Fibroblast of skin of right biceps (primary cell): ENCODE measurements around the gene FUT8.

Source experiments
- DNase-seq: peaks from one replicate; pipeline ENCODE4 v3.0.0-alpha.2; 2013

Gene FUT8

DNA sequence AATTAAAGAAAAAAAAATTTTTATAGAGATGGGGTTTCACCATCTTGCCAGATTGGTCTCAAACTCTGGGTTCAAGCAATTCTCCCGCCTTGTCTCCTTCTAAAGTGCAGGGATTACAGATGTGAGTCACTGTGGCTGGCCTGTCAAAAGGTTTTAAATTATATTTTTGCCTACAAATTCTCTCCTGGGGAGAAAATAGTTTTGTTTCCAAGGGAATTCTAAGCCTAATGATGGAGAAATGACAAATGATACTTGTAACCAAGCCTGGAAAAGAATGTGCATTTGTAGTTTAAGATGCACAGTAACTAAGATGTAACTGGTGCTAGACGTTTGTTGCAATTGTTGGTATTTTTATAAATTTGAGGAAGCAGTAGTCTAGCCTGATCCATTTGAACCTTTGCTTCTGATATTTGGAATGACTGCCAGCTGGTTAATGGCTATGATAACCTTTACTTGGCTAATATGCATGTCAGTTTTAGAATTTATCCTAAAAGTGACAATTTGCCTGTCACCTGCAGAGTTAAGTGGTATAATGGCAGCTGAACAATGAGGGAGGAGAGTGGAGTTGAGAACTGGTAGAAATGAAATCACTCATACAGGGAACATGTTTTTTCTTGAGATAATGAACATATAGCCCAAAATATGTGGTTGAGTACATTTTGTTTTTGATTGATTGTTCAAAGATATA is 148.0 kb downstream of the FUT8 start:
- DNase-seq: peak; percentile 67

DNA sequence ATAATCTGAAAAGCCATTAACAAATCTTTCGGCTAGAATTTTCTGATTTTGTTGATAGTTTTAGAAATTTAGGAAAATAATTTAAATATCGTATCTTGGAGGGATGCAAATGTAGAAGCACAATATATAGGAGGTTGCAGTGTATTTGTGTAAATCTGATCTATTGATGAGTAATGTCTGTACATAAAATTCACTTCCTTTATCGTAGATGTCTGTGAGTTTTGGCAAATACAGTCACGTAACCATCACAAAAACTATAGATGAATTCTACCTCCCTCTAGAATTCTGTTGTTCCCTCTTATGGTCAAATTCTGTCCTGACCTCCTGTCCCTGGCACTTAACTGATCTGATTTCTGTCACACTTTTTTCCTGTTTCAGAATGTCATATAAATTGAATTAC is 151.8 kb downstream of the FUT8 start:
- DNase-seq: no peak

DNA sequence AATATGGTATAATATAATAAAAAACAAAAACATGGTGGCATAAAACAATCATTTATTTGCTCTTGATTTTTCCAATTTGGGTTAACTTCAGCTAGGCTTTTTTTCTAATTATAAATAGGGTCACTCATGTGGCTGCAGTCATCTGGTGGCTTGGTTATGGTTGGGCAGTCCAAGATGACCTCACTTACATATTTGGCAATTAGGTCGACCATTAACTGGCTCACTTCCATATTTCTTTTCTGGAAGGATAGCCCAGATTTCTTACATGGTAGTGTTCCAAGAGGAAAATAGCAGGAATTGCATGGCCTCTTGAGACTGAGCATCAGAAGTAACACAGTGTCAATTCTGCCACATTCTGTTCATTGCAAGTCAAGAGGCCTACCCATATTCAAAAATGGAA is 153.4 kb downstream of the FUT8 start:
- DNase-seq: peak; percentile 23

GRCh38 chr14:65566820-65567522 is 154.4 kb downstream of the FUT8 start:
- no peak for DNase-seq

DNA sequence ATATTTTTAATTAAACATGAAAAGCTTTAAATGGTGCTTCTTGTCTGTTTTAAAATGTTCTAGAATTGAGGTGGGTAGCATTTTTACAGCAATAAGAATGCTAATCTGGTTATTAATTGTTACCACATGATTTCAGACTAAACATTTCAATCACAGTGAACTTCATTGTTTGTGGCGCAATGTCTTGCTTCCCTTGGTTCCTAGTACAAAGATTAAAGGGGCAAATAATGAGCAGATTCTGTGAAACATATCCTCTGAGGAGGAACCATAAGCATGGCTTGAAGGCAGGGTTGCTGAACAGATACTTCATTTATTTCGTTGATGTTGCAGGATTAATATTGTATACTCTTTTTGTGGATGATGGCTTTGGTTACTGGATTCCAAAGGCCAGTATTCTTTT is 162.1 kb downstream of the FUT8 start:
- DNase-seq: no peak

- no peak for DNase-seq
These were observed 162.9 kb downstream of the FUT8 start for GRCh38 chr14:65575389-65575788.

DNA sequence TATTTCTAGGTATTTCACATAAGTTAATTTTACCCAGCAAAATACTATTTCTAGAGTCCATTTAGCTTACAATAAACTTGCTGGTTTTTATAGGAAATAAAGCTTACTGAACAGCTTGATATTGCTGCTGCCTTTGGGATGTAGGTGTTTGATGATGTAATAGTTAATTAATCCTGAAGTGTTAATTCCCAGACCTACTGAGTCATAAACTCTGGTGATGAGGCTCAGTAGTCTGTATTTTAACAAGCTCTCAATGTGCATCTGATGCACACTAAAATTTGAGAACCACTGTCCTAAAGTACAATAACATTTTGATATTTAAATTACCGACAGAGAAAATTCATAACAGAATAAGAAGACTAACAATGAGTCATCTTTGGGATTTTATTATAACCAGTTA is 168.4 kb downstream of the FUT8 start:
- DNase-seq: no peak

DNA sequence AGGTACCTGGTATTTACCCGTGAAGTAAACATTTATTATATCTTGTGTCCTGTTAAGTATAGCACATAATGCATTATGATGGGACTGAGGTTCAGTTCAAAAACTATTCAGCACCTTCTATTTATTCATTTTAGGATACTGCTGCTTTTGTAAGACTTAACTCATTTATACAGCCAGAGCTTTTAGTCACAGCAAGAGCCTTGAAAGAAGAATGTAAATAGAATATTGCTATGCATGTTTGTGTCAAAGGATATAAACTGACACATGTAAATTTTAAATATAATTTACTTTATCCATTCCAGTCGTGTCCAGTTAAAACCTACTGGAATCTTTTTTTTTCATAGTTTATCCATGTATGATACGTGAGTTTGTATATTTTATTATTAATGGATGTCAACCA is 168.8 kb downstream of the FUT8 start:
- DNase-seq: no peak

DNA sequence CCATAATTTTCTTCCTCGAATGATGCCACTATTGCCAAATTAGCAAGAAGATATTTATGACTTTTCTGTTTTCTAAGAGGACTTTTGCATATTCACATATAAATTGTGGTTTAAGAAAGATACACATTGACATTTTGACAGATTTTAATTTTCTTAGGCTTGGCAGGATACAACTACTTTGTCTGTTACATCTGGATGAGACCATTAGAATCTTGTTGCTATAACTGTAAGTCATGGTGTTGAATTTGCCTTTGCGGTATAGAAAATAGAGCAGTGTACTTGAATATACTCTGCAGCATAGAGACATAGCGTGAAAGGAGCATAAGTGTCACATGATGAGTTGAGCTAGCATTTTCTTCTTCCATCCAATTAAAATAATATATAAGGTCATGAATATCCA is 169.3 kb downstream of the FUT8 start:
- DNase-seq: no peak

DNA sequence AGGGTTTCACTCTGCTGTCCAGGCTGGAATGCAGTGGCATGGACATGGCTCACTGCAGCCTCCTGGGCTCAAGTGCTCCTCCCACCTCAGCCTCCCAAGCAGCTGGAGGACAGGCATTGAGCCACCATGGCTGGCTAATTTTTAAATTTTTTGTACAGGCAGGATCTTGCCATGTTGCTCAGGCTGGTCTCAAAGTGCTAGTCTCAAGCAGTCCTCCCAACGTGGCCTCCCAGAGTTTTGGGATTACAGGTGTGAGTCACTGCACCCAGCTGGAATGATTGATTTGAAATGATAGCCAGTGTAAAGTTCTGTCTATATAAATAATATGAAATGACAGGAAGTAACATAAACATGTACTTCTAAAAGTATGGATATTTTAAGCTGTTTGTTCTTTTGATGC is 172.7 kb downstream of the FUT8 start:
- no peak for DNase-seq

GRCh38 chr14:65588426-65589140 is 176.1 kb downstream of the FUT8 start:
- DNase-seq: no peak

DNA sequence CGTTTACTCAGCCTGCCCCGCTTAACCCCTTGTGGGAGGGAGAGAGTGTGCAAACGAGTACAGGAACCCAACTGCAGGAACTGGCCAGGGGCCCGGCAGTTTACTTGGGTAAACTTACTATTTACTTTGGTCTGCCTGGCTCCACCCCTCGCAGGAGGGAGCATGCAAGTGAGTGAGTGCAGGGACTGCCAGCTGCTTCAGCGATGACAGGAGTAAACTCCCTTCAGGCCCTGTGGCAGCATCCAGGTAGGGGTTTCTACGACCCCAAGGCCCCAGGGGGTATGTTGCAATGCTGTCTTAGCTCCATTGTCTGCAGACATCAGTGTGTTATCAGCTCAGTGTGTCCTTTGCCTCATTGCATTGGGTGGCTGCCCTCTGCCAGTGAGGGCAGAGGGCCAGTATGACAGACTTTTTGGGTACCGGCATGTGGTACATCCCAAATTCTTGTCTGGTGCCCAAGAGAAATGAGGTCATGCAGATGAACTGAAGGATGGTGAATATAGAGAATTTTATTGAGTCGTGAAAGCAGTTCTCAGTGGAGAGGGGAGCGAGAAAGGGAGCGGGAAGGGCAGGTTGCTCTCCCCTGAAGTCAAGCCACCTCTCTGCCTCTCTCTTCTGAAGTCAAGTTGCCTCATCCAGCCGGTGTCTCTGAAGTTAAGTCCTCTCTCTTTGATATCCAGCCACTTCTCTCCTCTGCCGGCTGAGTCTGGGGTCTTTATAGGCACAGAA is 181.8 kb downstream of the FUT8 start:
- no peak for DNase-seq

- no peak for DNase-seq
These were observed 182.3 kb downstream of the FUT8 start for GRCh38 chr14:65594882-65595237.

GRCh38 chr14:65599375-65599774 is 186.8 kb downstream of the FUT8 start:
- peak; percentile 60 for DNase-seq

DNA sequence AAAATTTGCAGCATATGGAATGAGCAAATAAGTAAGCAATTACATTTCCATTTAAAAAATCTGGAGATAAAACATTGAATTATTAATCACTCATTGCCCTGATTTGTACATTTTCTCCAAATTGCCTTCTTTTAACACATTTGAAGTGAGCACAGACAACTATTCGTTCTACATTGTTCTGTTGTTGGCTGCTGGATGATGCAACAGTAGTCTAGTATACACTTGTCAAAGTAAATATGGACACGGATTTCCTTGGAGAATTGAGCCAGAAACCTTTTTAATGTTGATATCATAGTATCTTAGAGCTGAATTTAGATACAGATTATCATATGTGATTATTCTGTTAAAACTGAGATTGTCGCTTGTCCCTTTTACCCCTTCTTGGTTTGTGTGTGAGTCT is 188.2 kb downstream of the FUT8 start:
- no peak for DNase-seq

GRCh38 chr14:65604535-65604934 is 192.0 kb downstream of the FUT8 start:
- no peak for DNase-seq

- peak; percentile 20 for DNase-seq
These were observed 192.4 kb downstream of the FUT8 start for GRCh38 chr14:65604936-65605335.

- no peak for DNase-seq
These were observed 193.9 kb downstream of the FUT8 start for GRCh38 chr14:65606460-65606859.

DNA sequence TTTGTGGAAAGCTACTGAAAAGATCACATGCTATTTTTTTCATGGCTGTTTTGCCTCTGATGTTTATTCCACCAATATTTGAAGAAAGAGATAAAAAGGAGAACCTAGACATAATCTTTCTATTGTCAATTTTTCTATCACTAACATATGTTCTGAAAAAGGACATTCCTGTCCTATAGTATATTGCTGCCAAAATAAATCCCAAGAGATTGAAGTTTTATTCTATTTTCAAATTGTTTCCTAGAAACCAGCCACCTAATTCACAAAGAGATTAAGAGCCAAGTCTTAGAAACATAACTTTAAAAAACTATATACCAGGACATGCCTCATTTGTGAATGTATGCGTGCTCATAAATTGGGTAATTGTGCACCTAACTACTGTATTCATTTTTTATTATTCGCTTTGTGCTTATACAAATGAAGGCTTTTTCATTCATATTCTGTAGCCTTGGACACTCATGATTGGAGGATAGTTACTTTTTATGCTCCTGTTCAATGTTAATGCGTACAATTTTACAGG is 200.7 kb downstream of the FUT8 start:
- DNase-seq: no peak

- no peak for DNase-seq
These were observed 206.5 kb downstream of the FUT8 start for GRCh38 chr14:65618996-65619395.

GRCh38 chr14:65620195-65620594 is 207.7 kb downstream of the FUT8 start:
- DNase-seq: no peak

DNA sequence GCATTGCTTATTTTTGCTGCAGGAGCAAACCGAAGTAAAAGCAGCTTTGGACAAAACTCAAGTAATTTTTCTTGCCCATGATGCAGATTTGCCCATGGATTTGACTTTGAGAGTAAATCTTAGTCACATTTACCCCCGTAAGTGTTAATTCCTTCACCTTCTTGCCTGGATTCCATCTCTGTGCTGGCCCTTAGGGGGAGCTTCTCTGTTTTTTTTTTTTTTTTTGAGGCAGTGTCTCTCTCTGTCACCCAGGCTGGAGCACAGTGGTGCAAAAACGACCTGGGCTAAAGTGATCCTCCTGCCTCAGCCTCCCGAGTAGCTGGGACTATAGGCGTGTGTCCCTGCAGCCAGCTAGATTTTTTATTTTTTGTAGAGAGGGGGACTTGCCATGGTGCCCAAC is 210.2 kb downstream of the FUT8 start:
- DNase-seq: no peak

DNA sequence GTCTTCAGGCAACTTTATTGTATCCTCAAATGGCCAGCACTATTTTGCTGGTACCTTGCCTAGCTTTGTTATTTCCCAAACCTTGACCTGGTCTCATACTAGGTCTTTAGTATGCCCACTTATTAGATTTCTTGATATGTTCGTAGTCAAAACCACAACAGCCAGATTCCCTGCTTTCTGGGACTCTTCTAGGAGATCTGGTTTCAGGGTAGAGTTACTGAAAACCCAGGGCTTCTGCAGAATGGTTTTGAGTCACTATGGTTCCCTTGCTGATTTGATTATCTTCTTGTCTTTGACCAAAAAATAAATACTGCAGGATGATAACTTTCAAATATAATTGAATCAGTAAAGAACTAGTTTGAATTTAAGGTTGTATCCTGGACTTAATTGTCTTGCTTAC is 211.2 kb downstream of the FUT8 start:
- no peak for DNase-seq
